K562 (cell line): ENCODE measurements around the gene PPP1R13B.
A peak's percentile ranks its signal among the peaks of the same experiment; 100 is the strongest.

Experiments used
- CBFB ChIP-seq: sonication (generic); formaldehyde crosslinking; IDR thresholded peaks from 2 replicates; pipeline ENCODE4 v1.4.0; 2020; ENCODE audit warnings: mild to moderate bottlenecking, missing genetic modification reagents
- CTBP1 ChIP-seq: fragments of 450-650 bp; IDR thresholded peaks from 2 replicates; pipeline ENCODE4 v1.6.1; 2016; ENCODE audit warnings: borderline replicate concordance
- KAT2B ChIP-seq: IDR thresholded peaks from one replicate; pipeline ENCODE4 v1.6.1; 2012; ENCODE audit warnings: low read depth, mild to moderate bottlenecking, control low read depth, inconsistent platforms, low read length, moderate library complexity
- POLR2A ChIP-seq: fragments of 450-650 bp; conservative IDR thresholded peaks from 2 replicates; pipeline ENCODE4 v1.6.1; 2016
- POLR2AphosphoS5 ChIP-seq: IDR thresholded peaks from 2 replicates; pipeline ENCODE4 v1.6.1; 2011; ENCODE audit warnings: mild to moderate bottlenecking, low read depth, low read length, moderate library complexity; ENCODE audit not compliant: control insufficient read depth, insufficient read depth
- STAG1 ChIP-seq: sonication (generic); formaldehyde crosslinking; IDR thresholded peaks from 2 replicates; pipeline ENCODE4 v1.5.0; 2020; ENCODE audit warnings: missing genetic modification reagents, borderline replicate concordance
- TCFL5 ChIP-seq: fragments of 250-450 bp; sonication (Bioruptor Pico); conservative IDR thresholded peaks from 2 replicates; pipeline ENCODE4 v1.6.1; 2021; ENCODE audit warnings: mild to moderate bottlenecking, moderate library complexity, matching md5 sums
- ZNF143 ChIP-seq: sonication (generic); formaldehyde crosslinking; IDR thresholded peaks from 2 replicates; pipeline ENCODE4 v1.9.0; 2022; ENCODE audit warnings: mild to moderate bottlenecking, missing genetic modification reagents
- ZNF184 ChIP-seq: sonication (generic); formaldehyde crosslinking; IDR thresholded peaks from 2 replicates; pipeline ENCODE4 v1.5.0; 2020; ENCODE audit warnings: missing genetic modification reagents
- ZNF76 ChIP-seq: fragments of 250-450 bp; sonication (Bioruptor Pico); IDR thresholded peaks from 2 replicates; pipeline ENCODE4 v1.4.0; 2020; ENCODE audit warnings: mild to moderate bottlenecking, moderate library complexity, borderline replicate concordance
- TF ChIP-seq, protein P1 (sequence below), 3 experiments: IDR thresholded peaks in 2 of 3; conservative IDR thresholded peaks in 1 of 3; 2 replicates each; pipeline ENCODE4 v1.5.1; 2011 to 2012; ENCODE audit warnings: low read length in 3 of 3, mild to moderate bottlenecking in 3 of 3, control low read depth in 2 of 3, improper control_type of control experiment in 1 of 3, inconsistent platforms in 1 of 3, low read depth in 1 of 3, mixed read lengths in 1 of 3, moderate library complexity in 1 of 3; ENCODE audit not compliant: insufficient read depth in 2 of 3

- TF ChIP-seq CBFB (CRISPR knock-in tag), result no peak
- peak; percentile 74 for TF ChIP-seq POLR2A
- no peak for TF ChIP-seq ZNF76 (CRISPR knock-in tag)
- TF ChIP-seq STAG1 (CRISPR knock-in tag), result no peak; the same call in 1 of the 2 replicates
- TF ChIP-seq, protein P1, sequence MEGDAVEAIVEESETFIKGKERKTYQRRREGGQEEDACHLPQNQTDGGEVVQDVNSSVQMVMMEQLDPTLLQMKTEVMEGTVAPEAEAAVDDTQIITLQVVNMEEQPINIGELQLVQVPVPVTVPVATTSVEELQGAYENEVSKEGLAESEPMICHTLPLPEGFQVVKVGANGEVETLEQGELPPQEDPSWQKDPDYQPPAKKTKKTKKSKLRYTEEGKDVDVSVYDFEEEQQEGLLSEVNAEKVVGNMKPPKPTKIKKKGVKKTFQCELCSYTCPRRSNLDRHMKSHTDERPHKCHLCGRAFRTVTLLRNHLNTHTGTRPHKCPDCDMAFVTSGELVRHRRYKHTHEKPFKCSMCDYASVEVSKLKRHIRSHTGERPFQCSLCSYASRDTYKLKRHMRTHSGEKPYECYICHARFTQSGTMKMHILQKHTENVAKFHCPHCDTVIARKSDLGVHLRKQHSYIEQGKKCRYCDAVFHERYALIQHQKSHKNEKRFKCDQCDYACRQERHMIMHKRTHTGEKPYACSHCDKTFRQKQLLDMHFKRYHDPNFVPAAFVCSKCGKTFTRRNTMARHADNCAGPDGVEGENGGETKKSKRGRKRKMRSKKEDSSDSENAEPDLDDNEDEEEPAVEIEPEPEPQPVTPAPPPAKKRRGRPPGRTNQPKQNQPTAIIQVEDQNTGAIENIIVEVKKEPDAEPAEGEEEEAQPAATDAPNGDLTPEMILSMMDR (IDR thresholded peaks at IDR 0.05 in 2 of 3, conservative IDR thresholded peaks at IDR 0.05 in 1 of 3; ENCODE audit: insufficient read depth in 2 of 3, low read depth in 1 of 3, low read length in 3 of 3), result no peak
- no peak; the same call in none of the 2 replicates for TF ChIP-seq CTBP1
- TF ChIP-seq POLR2AphosphoS5, result peak; percentile 46; the same call in 1 of the 2 replicates
- TF ChIP-seq TCFL5 (CRISPR knock-in tag), result no peak
- no peak for TF ChIP-seq ZNF143
- TF ChIP-seq ZNF184 (CRISPR knock-in tag), result no peak
- no peak for TF ChIP-seq KAT2B
These were observed 132.0 kb downstream of the PPP1R13B start, which contains the start of the genes XRCC3 and ZFYVE21 for GRCh38 chr14:103715052-103716000.
